ENCODE data around the gene IL21R. TPM values are rescaled to one million over a fixed set of nuclear protein-coding genes. Genes with fewer than 3 reads are reported as not detected.
A peak's percentile ranks its signal among the peaks of the same experiment; 100 is the strongest.
"Not testable (repeated sequence)": the region's sequence is repeated elsewhere in the genome, so short reads cannot be mapped to it uniquely, and the experiment has no call there.

IL21R gene
- total RNA-seq, 1 donor: 0.43 TPM

- DNase-seq (ENCODE audit: low read depth): no peak
- H3K4me3 ChIP-seq (ENCODE audit: low read depth, low read length): no peak overlapping the region
- no peak for TF ChIP-seq CTCF (IDR thresholded peaks at IDR 0.05; ENCODE audit: insufficient read depth, low read depth, low read length)
Measured at GRCh38 chr16:27430923-27431484, 29.0 kb downstream of the IL21R start.

DNA sequence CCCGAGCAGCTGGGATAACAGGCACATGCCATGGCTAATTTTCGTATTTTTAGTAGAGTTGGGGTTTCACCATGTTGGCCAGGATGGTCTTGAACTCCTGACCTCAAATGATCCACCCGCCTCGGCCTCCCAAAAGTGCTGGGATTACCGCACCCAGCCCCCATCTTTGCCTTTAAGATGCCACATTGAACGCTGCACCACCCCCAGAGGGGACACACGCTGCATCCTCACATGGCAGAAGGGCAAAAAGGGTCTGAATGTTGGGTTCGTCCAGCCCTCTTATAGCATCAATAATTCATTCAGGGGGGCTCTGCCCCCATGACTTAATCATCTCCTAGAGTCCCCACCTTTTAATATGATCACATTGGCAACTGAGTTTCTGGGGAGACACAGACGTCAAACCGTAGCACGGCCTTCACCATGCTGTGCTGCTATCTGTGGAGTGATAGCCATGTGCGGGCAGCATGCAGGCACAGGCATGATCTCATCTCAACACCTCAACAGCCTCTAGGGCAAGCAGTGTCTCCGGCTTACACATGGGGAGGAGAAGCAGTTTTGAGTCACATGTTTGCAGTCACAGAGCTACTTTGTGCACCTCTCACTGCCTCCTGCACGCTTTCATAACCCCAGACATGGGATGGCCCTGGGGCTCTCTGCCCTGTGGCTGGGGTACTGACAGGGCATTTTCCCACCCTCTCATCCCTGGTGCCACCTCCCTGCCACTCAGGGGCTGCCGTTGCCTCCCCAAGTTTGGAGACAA is 30.0 kb downstream of the IL21R start:
- no peak for DNase-seq (ENCODE audit: low read depth)
- no peak for TF ChIP-seq CTCF (IDR thresholded peaks at IDR 0.05; ENCODE audit: insufficient read depth, low read depth, low read length)
- no peak overlapping the region for H3K4me3 ChIP-seq (ENCODE audit: low read depth, low read length)

GRCh38 chr16:27432558-27432957 is 30.6 kb downstream of the IL21R start:
- peak; percentile 46 for DNase-seq (ENCODE audit: low read depth)
- TF ChIP-seq CTCF (IDR thresholded peaks at IDR 0.05; ENCODE audit: insufficient read depth, low read depth, low read length): no peak
- no peak overlapping the region for H3K4me3 ChIP-seq (ENCODE audit: low read depth, low read length)

- H3K4me3 ChIP-seq (ENCODE audit: low read depth, low read length): not testable (repeated sequence)
Measured at GRCh38 chr16:27433191-27433590, 31.2 kb downstream of the IL21R start.

GRCh38 chr16:27433636-27434035 is 31.7 kb downstream of the IL21R start:
- DNase-seq (ENCODE audit: low read depth): no peak
- no peak overlapping the region for H3K4me3 ChIP-seq (ENCODE audit: low read depth, low read length)
- TF ChIP-seq CTCF (IDR thresholded peaks at IDR 0.05; ENCODE audit: insufficient read depth, low read depth, low read length): no peak

More at GRCh38 chr16:27433191-27433590, 31.2 kb downstream of the IL21R start:
- not testable (repeated sequence) for DNase-seq (ENCODE audit: low read depth)

- H3K4me3 ChIP-seq (ENCODE audit: low read depth, low read length): no peak overlapping the region
- DNase-seq (ENCODE audit: low read depth): no peak
- no peak for TF ChIP-seq CTCF (IDR thresholded peaks at IDR 0.05; ENCODE audit: insufficient read depth, low read depth, low read length)
Measured at GRCh38 chr16:27434141-27435051, 32.4 kb downstream of the IL21R start.

DNA sequence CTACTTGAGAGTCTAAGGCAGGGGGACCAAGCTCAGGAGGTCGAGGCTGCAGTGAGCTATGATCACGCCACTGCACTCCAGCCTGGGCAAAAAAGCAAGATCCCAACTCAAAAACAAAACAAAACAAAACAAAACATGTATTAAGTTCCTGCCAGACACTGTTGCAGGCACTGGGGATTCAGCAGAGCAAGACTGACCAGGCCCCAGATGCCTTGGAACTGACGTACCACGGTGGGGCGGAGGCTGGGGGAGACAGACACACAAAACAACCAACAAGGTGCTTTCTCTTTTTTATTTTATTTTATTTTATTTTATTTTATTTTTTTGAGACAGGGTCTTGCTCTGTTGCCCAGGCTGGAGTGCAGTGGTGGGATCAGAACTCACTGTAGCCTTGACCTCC is 33.2 kb downstream of the IL21R start:
- not testable (repeated sequence) for DNase-seq (ENCODE audit: low read depth); H3K4me3 ChIP-seq (ENCODE audit: low read depth, low read length)

Measured in fibroblast of villous mesenchyme (primary cell).